Smooth muscle cell of trachea (primary cell): Measurements from ENCODE around the gene GPRASP2. TPM values are rescaled to one million over a fixed set of nuclear protein-coding genes. Genes with fewer than 3 reads are reported as not detected.

ENCODE experiments used
- total RNA-seq: library from RNA; depleted of rRNA; stranded (reverse); fragments of >200 nt; gene quantifications from 2 replicates; pipeline ENCODE4 v1.2.1, GENCODE V29; 2014

Gene GPRASP2
- total RNA-seq: 27.3 and 27.9 TPM in 2 replicates

DNA sequence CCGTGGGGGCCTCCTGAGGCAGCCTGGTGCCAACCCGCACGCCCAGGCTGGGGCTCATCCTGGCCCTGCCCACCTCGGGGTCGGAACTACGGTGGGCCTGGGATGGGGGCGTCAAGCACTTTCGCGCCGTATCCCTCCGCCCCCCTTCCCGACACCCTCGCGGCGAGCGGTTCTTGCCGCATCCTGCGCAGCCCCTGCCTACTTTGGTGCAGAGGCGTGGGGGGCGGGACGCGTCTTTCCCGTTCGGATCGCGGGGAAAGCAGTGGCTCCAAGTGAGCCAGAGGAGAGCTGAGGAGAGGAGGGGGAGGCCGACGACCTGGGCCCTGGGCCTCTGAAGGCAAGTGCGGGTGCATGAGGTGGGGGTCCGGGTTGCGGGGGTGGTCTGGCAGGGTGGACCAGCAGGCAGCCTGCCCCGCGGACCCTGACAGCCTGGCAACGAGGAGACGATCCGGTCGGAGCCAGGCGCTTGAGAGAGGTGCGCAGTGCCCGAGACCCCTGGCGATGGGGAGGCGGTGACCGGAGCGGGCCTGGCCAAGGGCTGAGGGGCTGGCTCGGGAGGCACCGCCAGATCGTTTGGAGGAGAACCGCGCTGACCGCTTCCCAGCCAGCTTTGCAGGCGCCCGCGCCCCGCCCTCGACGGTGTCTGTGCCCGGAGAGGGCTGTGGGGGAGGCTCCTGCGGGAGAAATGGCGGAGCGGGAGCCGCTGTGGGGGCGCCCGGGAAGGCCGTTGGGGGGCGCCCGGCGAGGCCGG is at the start of gene GPRASP2:
GPRASP2 (plus strand) TSS at position 233 of the 751 bp plus-strand sequence. CDS start 2,422 bp downstream, outside the sequence.

GRCh38 chrX:102720237-102721168 is 8.3 kb downstream of the GPRASP2 start, which contains the start of gene GPRASP3:
Gene GPRASP3 (plus strand): TSS chrX:102720743. CDS start chrX:102748996, 28,253 bp downstream.

Other genes starting within 250 kb of the GPRASP2 start
- gene TCP11X2, start 240.6 kb upstream of the GPRASP2 start, total RNA-seq: not detected in 2 replicates
- gene TMSB15A, start 195.7 kb upstream of the GPRASP2 start, total RNA-seq: 2.0 and 10.2 TPM in 2 replicates
- gene ARMCX5, start 112.9 kb upstream of the GPRASP2 start, total RNA-seq: 17.9 and 19.9 TPM in 2 replicates
- gene GPRASP1, start 61.0 kb upstream of the GPRASP2 start, total RNA-seq: 4.2 and 5.6 TPM in 2 replicates
- 7.4 and 8.7 TPM in 2 replicates for gene GPRASP3, start 8.3 kb downstream of the GPRASP2 start, total RNA-seq
- 0.50 and 0.73 TPM in 2 replicates for gene RAB40AL, start 224.8 kb downstream of the GPRASP2 start, total RNA-seq